Stimulated activated CD8-positive, alpha-beta memory T cell treated with anti-CD3 and anti-CD28 coated beads, Interleukin-12 subunit alpha, Interleukin-12 subunit beta, amount 100 ng/mL, for 4 hours (primary cell): ENCODE measurements around the gene CDC42EP3.
A peak's percentile ranks its signal among the peaks of the same experiment; 100 is the strongest.

Experiments
- DNase-seq: peaks from one replicate; pipeline ENCODE4 v3.0.0-alpha.2; 2020; ENCODE audit warnings: low read depth

The CDC42EP3 gene

GRCh38 chr2:37636381-37637066 lies 34.9 kb downstream of the CDC42EP3 start:
- DNase-seq: no peak

DNA sequence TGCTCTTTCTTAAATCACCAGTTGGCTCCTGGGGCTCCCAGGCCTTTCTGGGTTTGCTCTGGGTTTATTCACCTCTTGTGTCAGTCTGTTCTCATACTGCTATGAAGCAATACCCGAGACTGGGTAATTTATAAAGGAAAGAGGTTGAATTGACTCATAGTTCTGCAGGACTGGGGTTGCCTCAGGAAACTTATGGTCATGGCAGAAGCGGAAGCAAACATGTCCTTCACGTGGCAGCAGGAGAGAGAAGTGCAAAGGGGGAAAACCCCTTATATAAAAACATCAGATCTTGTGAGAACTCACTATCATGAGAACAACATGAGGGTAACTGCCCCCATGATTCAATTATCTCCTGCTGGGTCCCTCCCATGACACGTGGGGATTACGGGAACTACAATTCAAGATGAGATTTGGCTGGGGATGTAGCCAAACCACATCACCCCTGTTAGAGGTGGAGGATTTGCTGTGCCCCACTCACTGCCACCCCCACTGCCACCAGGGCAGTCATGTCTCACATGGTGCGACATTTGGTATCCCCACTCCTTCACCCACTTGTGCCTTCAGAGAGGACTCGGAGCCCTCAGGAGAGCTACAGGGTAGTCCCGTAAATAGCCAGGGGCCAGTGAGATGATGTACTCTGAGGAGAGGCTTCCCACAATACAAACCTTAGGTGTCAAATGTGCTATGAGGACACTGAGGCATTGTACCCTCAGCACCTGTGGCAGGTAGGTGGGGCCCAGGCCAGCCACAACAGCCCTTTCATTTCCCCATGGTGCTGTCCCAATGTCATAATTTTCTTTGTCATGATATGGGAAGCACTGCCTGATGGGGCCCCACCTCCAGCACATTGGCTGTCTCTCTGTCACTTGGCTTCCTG lies 35.7 kb downstream of the CDC42EP3 start:
- peak; percentile 53 for DNase-seq

- DNase-seq: peak; percentile 20
These were observed 36.4 kb downstream of the CDC42EP3 start for GRCh38 chr2:37634914-37635503.

- no peak for DNase-seq
These were observed 37.6 kb downstream of the CDC42EP3 start for GRCh38 chr2:37633845-37634244.

DNA sequence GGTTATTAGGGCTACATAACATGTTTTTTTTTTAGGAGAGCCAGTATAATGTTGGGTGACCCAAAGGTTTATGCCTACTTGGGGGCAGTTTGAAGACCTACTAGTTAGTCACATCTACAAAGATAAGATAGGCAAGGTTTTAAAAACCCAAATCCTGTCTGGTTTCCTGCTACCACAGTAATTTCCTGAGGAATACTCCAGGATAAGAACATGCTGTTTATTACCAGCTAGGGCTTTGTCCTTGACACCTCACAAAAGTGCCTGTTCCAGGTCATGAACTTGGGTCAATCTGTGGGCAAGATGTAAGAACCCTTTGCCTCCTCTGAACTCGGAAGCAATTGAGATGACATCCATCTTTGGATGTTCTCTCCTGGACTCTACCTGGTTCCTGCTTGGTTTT lies 38.2 kb downstream of the CDC42EP3 start:
- DNase-seq: no peak

GRCh38 chr2:37632310-37632709 lies 39.1 kb downstream of the CDC42EP3 start:
- DNase-seq: no peak

- no peak for DNase-seq
These were observed 39.7 kb downstream of the CDC42EP3 start for GRCh38 chr2:37631698-37632097.

GRCh38 chr2:37631292-37631691 lies 40.1 kb downstream of the CDC42EP3 start:
- DNase-seq: no peak

GRCh38 chr2:37630776-37631175 lies 40.7 kb downstream of the CDC42EP3 start:
- no peak for DNase-seq

GRCh38 chr2:37630301-37630700 lies 41.1 kb downstream of the CDC42EP3 start:
- no peak for DNase-seq

GRCh38 chr2:37629529-37629928 lies 41.9 kb downstream of the CDC42EP3 start:
- no peak for DNase-seq

DNA sequence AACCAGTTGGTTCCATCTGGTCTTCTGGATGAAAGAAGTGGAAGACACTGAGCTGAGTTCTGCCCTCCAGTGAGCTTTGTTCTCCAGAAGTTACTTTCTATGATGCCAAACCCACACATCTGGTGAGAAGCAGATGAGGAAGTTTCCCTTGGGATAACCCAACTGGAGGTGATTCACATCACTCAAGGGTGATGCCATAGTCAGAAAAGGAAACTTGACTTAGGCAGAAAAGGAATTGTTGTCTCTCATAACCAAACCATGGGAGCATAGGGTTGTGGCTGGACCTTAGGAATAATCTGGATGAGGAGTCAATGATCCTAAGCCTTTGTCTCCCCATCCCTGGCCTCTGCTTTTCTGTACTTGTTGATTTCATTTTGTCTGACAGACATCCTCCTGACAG lies 43.7 kb downstream of the CDC42EP3 start:
- DNase-seq: no peak

- peak; percentile 51 for DNase-seq
These were observed 45.5 kb downstream of the CDC42EP3 start for GRCh38 chr2:37625796-37626571.

- no peak for DNase-seq
These were observed 46.3 kb downstream of the CDC42EP3 start for GRCh38 chr2:37625156-37625555.

DNA sequence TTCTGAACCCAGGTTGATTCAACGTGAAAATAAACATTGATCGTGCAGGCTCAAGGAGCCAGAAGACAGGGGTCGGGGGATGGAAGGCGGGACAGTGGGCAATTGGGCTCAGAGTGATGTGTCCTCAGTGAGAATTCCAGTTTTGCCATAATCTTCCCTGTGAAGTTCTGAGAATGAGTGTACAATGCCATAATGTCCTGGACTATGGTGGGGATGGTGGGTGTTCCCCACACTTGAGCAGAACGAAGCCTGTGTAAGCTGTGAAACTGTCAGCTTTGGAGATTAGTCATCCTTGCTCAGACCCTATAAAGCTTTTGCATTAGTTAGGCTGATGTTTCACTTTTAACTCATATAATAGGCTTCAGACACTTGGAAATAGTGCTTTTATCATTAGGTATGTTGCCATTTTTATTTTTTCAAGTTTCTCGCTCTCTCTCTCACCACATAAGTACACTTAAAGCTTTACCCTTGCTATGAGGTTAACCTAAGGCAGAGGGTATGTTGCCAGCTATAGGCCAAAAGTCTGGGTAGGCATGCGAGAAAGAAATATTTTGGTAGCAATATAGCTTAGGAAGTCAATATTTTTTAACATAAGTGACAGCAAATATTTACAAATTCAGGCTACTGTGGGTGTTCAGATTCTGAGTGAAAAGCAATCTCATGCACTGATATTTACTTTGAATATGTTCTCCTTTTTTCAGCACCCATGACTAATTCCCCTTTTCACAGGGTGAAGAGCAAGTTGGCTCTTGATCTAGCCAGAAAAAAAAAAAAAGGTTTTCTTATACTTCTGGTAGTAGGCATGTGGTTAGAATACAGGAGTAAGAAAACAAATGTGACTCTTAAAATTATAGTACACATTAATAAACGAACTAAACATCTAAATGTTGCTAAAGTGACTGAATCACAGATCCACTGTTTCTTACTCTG lies 47.2 kb downstream of the CDC42EP3 start:
- no peak for DNase-seq

- no peak for DNase-seq
These were observed 48.0 kb downstream of the CDC42EP3 start for GRCh38 chr2:37623406-37623805.

- no peak for DNase-seq
These were observed 48.9 kb downstream of the CDC42EP3 start for GRCh38 chr2:37622450-37623100.

GRCh38 chr2:37621199-37621598 lies 50.2 kb downstream of the CDC42EP3 start:
- no peak for DNase-seq

DNA sequence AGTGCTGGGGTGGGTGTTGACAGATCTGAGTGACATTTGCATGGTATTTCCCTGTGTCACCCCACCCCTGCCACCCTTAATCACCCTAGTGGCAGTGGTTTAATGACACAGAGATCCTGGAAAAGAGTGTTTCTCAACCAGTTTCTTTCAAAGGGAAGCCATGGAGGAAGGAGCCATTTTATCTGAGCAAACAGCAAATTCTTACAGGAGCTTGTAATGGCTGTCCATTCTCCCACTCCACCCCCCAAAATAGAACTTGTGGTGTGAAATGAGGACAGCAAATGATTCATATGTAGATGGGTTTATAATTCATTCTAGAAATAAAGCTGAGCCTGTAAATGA lies 51.5 kb downstream of the CDC42EP3 start:
- no peak for DNase-seq

GRCh38 chr2:37619230-37619958 lies 52.0 kb downstream of the CDC42EP3 start:
- DNase-seq: no peak
